ENCODE data around the gene CMTR1. TPM values are rescaled to one million over a fixed set of nuclear protein-coding genes. Genes with fewer than 3 reads are reported as not detected.

The CMTR1 gene, protein sequence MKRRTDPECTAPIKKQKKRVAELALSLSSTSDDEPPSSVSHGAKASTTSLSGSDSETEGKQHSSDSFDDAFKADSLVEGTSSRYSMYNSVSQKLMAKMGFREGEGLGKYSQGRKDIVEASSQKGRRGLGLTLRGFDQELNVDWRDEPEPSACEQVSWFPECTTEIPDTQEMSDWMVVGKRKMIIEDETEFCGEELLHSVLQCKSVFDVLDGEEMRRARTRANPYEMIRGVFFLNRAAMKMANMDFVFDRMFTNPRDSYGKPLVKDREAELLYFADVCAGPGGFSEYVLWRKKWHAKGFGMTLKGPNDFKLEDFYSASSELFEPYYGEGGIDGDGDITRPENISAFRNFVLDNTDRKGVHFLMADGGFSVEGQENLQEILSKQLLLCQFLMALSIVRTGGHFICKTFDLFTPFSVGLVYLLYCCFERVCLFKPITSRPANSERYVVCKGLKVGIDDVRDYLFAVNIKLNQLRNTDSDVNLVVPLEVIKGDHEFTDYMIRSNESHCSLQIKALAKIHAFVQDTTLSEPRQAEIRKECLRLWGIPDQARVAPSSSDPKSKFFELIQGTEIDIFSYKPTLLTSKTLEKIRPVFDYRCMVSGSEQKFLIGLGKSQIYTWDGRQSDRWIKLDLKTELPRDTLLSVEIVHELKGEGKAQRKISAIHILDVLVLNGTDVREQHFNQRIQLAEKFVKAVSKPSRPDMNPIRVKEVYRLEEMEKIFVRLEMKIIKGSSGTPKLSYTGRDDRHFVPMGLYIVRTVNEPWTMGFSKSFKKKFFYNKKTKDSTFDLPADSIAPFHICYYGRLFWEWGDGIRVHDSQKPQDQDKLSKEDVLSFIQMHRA
- total RNA-seq = 10 to 100 TPM; 49.9 to 50.6 TPM

DNA sequence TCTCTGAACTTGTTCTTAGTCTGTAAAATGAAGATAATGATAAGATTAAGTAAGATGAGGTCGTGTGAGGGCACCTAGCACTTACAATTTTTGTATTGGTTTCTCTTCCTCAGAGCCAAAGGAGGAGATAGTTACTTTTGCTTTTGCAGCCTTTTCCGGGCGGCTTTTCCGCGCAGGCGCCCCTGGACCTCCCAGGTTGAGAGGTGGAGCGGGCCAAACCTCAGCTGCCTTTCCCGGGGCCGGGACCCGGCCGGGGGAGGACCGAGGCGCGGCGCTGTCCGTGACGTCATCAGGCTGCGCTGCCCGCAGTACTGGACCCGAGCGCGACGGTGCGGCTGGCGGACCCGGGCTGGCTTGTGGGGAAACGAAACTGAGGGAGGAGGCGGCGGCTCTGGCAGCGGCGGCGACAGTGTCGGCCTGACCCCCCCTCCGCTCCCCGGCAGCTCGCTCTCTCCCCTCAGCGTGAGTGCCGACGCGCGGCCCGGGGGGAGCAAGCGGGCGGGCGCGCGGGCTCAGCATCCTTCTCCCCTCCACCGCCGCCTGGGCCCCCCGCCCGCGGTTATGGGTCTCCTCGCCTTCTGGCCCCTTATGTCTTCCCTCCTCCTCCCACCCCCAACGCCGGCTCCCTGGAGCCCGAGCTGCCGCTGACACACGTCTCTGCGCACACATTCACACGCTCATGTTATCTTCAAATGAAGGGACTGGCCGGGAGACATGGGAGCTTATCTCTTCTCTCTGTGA lies at the start of gene CMTR1:
Gene CMTR1 (plus strand): TSS at position 306 of the 741 bp plus-strand sequence. CDS start 2,409 bp downstream, outside the sequence.
- H3K9me3 Mint-ChIP-seq = no peaks in the 10 kb centered on the region
- peak within 1 kb of the TSS; percentile 96 for H3K27ac Mint-ChIP-seq
- intact Hi-C loops (cut with micrococcal nuclease) = no loop called here
- peaks cover 3% of the 10 kb centered on the region for H3K27me3 Mint-ChIP-seq
- DNase-seq = peak; percentile 96
- POLR2A ChIA-PET = interaction anchor here (0.6 to 3.3 kb wide), 20 partner anchors 10 to 385 kb away, joined by 3 to 32 read pairs (median 3); no protein-coding TSS in a partner anchor
- H3K4me3 Mint-ChIP-seq = peak within 1 kb of the TSS; percentile 92
- peaks cover 16% of the 10 kb centered on the region for H3K36me3 Mint-ChIP-seq (ENCODE audit: low read depth)
- peak; percentile 91 for ATAC-seq
- TF ChIP-seq CTCF (IDR thresholded peaks at IDR 0.05) = no peak
- CTCF ChIA-PET = interaction anchor here (1.0 to 2.1 kb wide), 6 partner anchors 10 to 411 kb away, joined by 3 to 8 read pairs (median 4); no protein-coding TSS in a partner anchor
- peaks cover 38% of the 10 kb centered on the region for H3K4me1 Mint-ChIP-seq (ENCODE audit: low read depth)

- Mint-ChIP-seq H3K27ac (no peak overlapping the region), H3K9me3 (no peaks in the 10 kb centered on the region), H3K4me1 (ENCODE audit: low read depth) (no peaks in the 10 kb centered on the region), H3K36me3 (ENCODE audit: low read depth) (peaks cover 3% of the 10 kb centered on the region), H3K4me3 (no peak overlapping the region), H3K27me3 (no peaks in the 10 kb centered on the region)
- ChIA-PET POLR2A (no interaction called here), CTCF (no interaction called here)
- DNase-seq (no peak), ATAC-seq (no peak)
- no peak for TF ChIP-seq CTCF (IDR thresholded peaks at IDR 0.05)
- intact Hi-C loops (cut with micrococcal nuclease) = no loop called here
Measured at GRCh38 chr6:37388578-37388977, 44.4 kb upstream of the CMTR1 start.

DNA sequence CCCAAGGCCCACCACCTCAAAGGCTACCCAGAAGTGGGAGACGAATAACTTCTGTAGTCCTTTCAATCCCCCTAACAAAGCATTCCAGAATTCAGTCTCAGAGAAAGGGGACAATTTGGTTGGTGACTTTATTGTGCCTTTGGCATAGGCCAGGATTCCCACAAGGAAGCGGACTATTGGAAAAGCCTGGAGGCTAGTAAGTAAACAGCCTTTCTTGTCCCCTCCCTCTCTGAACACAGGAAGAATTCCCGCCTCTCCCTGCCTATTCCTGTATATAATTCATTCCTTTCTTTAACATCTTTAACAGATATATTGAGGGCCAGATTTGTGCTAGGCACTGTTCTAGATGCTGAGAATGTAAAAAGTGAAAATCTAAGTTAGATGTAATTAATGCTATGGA lies 43.2 kb upstream of the CMTR1 start:
- intact Hi-C loops (cut with micrococcal nuclease) = no loop called here
- ChIA-PET CTCF (no interaction called here), POLR2A (no interaction called here)
- no peak overlapping the region for H3K4me3 Mint-ChIP-seq
- H3K36me3 Mint-ChIP-seq (ENCODE audit: low read depth) = peaks cover 3% of the 10 kb centered on the region
- no peak for ATAC-seq
- DNase-seq = no peak
- TF ChIP-seq CTCF (IDR thresholded peaks at IDR 0.05) = no peak
- H3K27ac Mint-ChIP-seq = no peak overlapping the region
- H3K27me3 Mint-ChIP-seq = no peaks in the 10 kb centered on the region
- no peaks in the 10 kb centered on the region for H3K4me1 Mint-ChIP-seq (ENCODE audit: low read depth)
- H3K9me3 Mint-ChIP-seq = no peaks in the 10 kb centered on the region

DNA sequence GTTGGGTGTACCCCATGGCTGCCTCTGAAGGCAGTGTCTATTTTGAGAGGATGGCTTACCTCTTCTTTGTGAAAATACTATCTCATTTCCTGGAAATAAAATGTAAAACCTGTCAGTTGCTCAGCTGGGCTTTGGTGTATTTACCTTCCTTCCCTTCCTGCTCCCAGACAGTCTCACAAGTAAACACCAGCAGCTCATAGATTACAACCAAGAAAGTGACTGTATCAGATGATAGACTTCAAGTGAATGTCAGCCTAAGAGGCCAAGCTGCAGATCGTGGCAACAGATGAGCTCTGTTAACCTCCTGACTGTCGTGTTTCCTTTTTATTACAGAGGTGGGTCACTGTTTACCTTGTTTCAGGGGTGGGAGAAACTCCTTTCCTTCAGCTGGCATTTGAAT lies 41.9 kb upstream of the CMTR1 start:
- ChIA-PET CTCF (interaction anchor here (1.4 kb wide), 1 partner anchor 9 kb away, joined by 5 read pairs; no protein-coding TSS in a partner anchor), POLR2A (no interaction called here)
- Mint-ChIP-seq H3K4me1 (ENCODE audit: low read depth) (no peaks in the 10 kb centered on the region), H3K9me3 (no peaks in the 10 kb centered on the region), H3K27ac (no peak overlapping the region), H3K36me3 (ENCODE audit: low read depth) (peaks cover 3% of the 10 kb centered on the region), H3K27me3 (no peaks in the 10 kb centered on the region), H3K4me3 (no peak overlapping the region)
- TF ChIP-seq CTCF (IDR thresholded peaks at IDR 0.05) = no peak
- ATAC-seq (no peak), DNase-seq (no peak)
- intact Hi-C loops (cut with micrococcal nuclease) = no loop called here
